Fibroblast of lung (primary cell): Measurements from ENCODE around the gene PGAM1. TPM values are rescaled to one million over a fixed set of nuclear protein-coding genes. Genes with fewer than 3 reads are reported as not detected.

Experiments used
- DNase-seq, 2 donors: peaks; one replicate each; pipeline versions ENCODE4 v3.0.0 to v3.0.0-alpha.2; 2010; ENCODE audit warnings: low read depth in 2 of 2
- H2AFZ ChIP-seq: 2 replicates; pipeline ENCODE4 v1.5.1; 2012; ENCODE audit warnings: low read length, control low read depth, inconsistent platforms
- H3K27ac ChIP-seq: 2 replicates; pipeline ENCODE4 v1.5.1; 2011; ENCODE audit warnings: low read length, control low read depth; ENCODE audit not compliant: insufficient read depth
- H3K27me3 ChIP-seq: 2 replicates; pipeline ENCODE4 v1.5.1; 2011; ENCODE audit warnings: mild to moderate bottlenecking, low read length; ENCODE audit not compliant: control insufficient read depth, insufficient read depth
- H3K36me3 ChIP-seq: 2 replicates; pipeline ENCODE4 v1.5.1; 2011; ENCODE audit warnings: low read length; ENCODE audit not compliant: control insufficient read depth, insufficient read depth
- H3K4me1 ChIP-seq: 2 replicates; pipeline ENCODE4 v1.5.1; 2011; ENCODE audit warnings: low read length; ENCODE audit not compliant: control insufficient read depth, insufficient read depth; ENCODE audit errors: extremely low read depth
- H3K4me2 ChIP-seq: 2 replicates; pipeline ENCODE4 v1.5.1; 2011; ENCODE audit warnings: low read length, control low read depth; ENCODE audit not compliant: insufficient read depth; ENCODE audit errors: extremely low read depth
- H3K4me3 ChIP-seq, 4 experiments: fragments of 200-600 bp in 1 of 4; sonication (generic) in 1 of 4; replicated peaks in 1 of 4; 2 replicates each; pipeline ENCODE4 v1.5.1; 2011 to 2016; ENCODE audit warnings: low read length in 4 of 4, low read depth in 3 of 4, mild to moderate bottlenecking in 3 of 4, control low read depth in 2 of 4, inconsistent platforms in 1 of 4, mixed read lengths in 1 of 4; ENCODE audit not compliant: insufficient read depth in 1 of 4; ENCODE audit errors: control extremely low read depth in 1 of 4
- H3K79me2 ChIP-seq: 2 replicates; pipeline ENCODE4 v1.5.1; 2012; ENCODE audit warnings: mild to moderate bottlenecking, low read length, inconsistent platforms; ENCODE audit not compliant: control insufficient read depth, insufficient read depth
- H3K9ac ChIP-seq: 2 replicates; pipeline ENCODE4 v1.5.1; 2011; ENCODE audit warnings: mild to moderate bottlenecking, low read length, control low read depth; ENCODE audit not compliant: insufficient read depth
- H3K9me3 ChIP-seq: 2 replicates; pipeline ENCODE4 v1.5.1; 2012; ENCODE audit warnings: low read depth, low read length; ENCODE audit not compliant: control insufficient read depth, insufficient read depth
- H4K20me1 ChIP-seq: 2 replicates; pipeline ENCODE4 v1.5.1; 2011; ENCODE audit warnings: low read length; ENCODE audit not compliant: control insufficient read depth, insufficient read depth; ENCODE audit errors: extremely low read depth
- EZH2 ChIP-seq: IDR thresholded peaks from 2 replicates; pipeline ENCODE4 v1.5.1; 2012; ENCODE audit warnings: low read length, control low read depth, mild to moderate bottlenecking; ENCODE audit errors: missing control alignments
- polyA minus RNA-seq: library from RNA; depleted of rRNA, polyadenylated mRNA; stranded (reverse); fragments of >200 nt; gene quantifications from 2 replicates; pipeline ENCODE4 v1.2.3, GENCODE V29; 2011; ENCODE audit warnings: low replicate concordance
- polyA plus RNA-seq, 2 donors: library from polyadenylated mRNA; depleted of rRNA in 1 of 2; stranded (reverse) in 1 of 2; unstranded in 1 of 2; fragments of >200 nt; gene quantifications; 2 replicates each; pipeline ENCODE4 v1.2.1, GENCODE V29; 2011 to 2012; ENCODE audit warnings: missing spikeins in 1 of 2
- total RNA-seq: library from RNA; depleted of rRNA; stranded (reverse); fragments of >200 nt; gene quantifications from 2 replicates; pipeline ENCODE4 v1.2.1, GENCODE V29; 2014
- TF ChIP-seq, protein P1 (sequence below), 2 donors: IDR thresholded peaks in 1 of 2; conservative IDR thresholded peaks in 1 of 2; 1 replicate in 1 of 2; 2 replicates in 1 of 2; pipeline ENCODE4 v1.5.1; 2011 to 2012; ENCODE audit warnings: low read length in 2 of 2, control low read depth in 1 of 2, inconsistent platforms in 1 of 2, low read depth in 1 of 2, mild to moderate bottlenecking in 1 of 2

Gene PGAM1
- total RNA-seq (165 and 209 TPM in 2 replicates), polyA plus RNA-seq (498 and 510 TPM in 2 replicates), polyA minus RNA-seq (451 and 453 TPM in 2 replicates)
- polyA plus RNA-seq (2012), result 484 and 528 TPM in 2 replicates

DNA sequence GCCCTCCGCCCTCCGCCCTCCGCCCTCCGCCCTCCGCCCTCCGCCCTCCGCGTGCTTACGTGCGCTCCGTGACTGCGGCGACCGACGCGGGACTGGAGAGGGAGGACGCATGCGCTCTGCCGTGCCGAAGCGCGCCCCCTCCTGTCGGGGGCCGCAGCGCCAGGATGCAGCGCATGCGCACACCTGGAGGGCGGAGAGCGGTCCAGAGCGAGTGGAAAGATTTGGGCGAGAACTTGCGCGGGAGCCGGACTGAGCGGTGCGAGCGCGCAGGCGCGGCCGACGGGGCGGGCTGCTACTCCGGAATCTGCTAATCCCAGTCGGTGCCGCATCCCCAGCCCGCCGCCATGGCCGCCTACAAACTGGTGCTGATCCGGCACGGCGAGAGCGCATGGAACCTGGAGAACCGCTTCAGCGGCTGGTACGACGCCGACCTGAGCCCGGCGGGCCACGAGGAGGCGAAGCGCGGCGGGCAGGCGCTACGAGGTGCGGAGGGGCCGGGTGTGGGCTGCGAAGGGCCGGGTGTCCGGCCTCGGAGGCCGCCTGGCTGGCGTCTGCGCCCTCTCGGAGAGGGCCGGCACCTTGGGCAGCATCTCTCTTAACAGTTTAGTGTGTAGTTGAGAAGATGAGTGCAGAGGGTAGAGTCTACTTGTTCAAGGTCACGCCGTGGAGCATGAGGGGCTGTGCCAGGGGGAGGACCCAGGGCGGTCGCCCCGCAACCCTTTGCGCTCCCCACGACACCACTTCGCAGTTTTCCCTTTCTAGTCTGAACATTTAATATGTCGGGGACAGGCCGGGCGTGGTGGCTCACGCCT, at the start of gene PGAM1:
PGAM1 (plus strand) TSS at position 228 of the 812 bp plus-strand sequence; CDS start at position 345, 117 bp downstream.
- peaks cover 14% of the 10 kb centered on the region for H3K4me1 ChIP-seq
- peak within 1 kb of the TSS; percentile 99 for H3K4me2 ChIP-seq
- no peaks in the 10 kb centered on the region for H3K9me3 ChIP-seq
- peak within 1 kb of the TSS; percentile 82 for H3K9ac ChIP-seq
- H3K79me2 ChIP-seq, result peaks cover 45% of the 10 kb centered on the region
- H3K4me3 ChIP-seq, result peak within 1 kb of the TSS; percentile 73 to 93 (median 82)
- H3K27me3 ChIP-seq, result no peaks in the 10 kb centered on the region
- no peak for TF ChIP-seq EZH2
- TF ChIP-seq, protein P1, sequence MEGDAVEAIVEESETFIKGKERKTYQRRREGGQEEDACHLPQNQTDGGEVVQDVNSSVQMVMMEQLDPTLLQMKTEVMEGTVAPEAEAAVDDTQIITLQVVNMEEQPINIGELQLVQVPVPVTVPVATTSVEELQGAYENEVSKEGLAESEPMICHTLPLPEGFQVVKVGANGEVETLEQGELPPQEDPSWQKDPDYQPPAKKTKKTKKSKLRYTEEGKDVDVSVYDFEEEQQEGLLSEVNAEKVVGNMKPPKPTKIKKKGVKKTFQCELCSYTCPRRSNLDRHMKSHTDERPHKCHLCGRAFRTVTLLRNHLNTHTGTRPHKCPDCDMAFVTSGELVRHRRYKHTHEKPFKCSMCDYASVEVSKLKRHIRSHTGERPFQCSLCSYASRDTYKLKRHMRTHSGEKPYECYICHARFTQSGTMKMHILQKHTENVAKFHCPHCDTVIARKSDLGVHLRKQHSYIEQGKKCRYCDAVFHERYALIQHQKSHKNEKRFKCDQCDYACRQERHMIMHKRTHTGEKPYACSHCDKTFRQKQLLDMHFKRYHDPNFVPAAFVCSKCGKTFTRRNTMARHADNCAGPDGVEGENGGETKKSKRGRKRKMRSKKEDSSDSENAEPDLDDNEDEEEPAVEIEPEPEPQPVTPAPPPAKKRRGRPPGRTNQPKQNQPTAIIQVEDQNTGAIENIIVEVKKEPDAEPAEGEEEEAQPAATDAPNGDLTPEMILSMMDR (conservative IDR thresholded peaks at IDR 0.05 in 1 of 2, IDR thresholded peaks at IDR 0.05 in 1 of 2; ENCODE audit: low read depth in 1 of 2, low read length in 2 of 2), result peak; percentile 51 to 53
- peak; percentile 91 to 96 for DNase-seq
- H4K20me1 ChIP-seq, result no peaks in the 10 kb centered on the region
- H2AFZ ChIP-seq, result peak within 1 kb of the TSS; percentile 66
- peaks cover 10% of the 10 kb centered on the region for H3K36me3 ChIP-seq
- H3K27ac ChIP-seq, result peak within 1 kb of the TSS; percentile 85

DNA sequence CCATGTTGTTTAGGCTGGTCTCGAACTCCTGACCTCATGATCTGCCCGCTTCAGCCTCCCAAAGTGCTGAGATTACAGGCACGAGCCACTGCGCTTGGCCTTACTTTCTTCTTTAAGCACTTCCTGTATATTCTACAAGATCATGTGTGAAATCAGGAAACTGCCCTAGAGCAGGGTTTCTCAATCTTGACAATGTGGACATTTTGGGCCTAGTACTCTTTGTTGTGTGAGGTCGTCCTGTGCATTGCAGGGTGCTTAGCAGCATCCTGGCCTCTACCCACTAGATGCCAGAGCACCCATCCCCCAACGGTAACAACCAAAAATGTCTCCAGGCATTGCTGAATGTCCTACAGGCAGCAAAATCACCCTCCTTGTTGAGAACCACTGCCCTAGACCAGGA, 49.6 kb upstream of the PGAM1 start:
- no peaks in the 10 kb centered on the region for H3K9me3 ChIP-seq
- H3K4me3 ChIP-seq, result no peak overlapping the region
- H3K4me1 ChIP-seq, result no peaks in the 10 kb centered on the region
- DNase-seq, result no peak
- H3K27ac ChIP-seq, result no peak overlapping the region
- no peak overlapping the region for H3K9ac ChIP-seq
- no peak overlapping the region for H3K4me2 ChIP-seq
- H3K79me2 ChIP-seq, result no peaks in the 10 kb centered on the region
- no peak overlapping the region for H2AFZ ChIP-seq
- H3K27me3 ChIP-seq, result no peaks in the 10 kb centered on the region
- TF ChIP-seq, protein P1 (conservative IDR thresholded peaks at IDR 0.05 in 1 of 2, IDR thresholded peaks at IDR 0.05 in 1 of 2; ENCODE audit: low read depth in 1 of 2, low read length in 2 of 2), result no peak
- TF ChIP-seq EZH2, result no peak
- peaks cover 16% of the 10 kb centered on the region for H3K36me3 ChIP-seq
- no peaks in the 10 kb centered on the region for H4K20me1 ChIP-seq

DNA sequence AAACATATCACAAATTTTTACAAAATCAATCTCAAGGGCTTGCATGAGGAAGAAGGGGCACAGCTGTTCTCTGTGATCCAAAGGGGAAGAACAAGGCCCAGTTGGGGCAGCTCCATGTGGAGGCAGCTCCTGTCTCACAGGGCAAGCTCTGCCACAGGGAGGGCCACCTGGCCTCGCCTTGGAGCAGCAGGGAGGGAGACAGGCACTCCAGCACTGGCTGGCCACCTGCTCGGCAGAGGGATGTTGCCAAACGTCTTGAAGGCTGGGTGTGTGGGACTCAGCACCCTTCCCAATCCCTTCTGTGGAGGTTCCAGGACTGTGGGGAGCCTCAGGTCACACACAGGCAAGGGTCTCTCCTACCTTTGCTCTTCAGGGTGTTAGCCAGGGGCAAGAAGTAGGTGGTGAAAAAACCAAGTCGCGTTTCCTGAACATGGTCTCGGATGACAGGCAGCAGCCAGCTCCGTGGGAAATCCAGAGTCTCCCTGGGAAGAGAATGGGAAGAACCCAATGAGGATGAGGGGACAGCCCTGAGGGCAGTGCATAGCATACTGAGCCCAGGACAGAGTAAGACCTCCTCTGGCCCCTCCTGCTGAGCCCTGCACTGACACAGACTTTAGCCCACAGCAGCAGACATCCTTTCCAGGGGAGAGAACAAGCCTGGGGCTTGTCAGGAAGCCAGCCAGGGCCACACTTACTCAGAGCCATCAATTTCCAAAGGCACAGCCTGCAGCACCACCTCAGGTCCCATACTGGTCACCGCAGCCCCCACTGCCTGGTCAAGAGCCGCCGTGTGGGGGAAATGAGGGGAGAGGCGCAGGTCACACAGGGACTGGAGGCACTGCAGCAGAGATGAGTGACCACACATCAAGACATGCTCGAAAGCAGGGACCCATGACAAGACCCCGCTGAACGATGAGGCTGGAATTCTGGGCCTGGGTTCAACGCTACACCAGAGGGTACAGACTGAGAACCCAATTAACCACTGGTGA, 46.8 kb upstream of the PGAM1 start:
- Histone ChIP-seq H4K20me1 (no peaks in the 10 kb centered on the region), H3K4me1 (no peaks in the 10 kb centered on the region), H3K79me2 (no peaks in the 10 kb centered on the region), H3K4me2 (no peak overlapping the region), H2AFZ (no peak overlapping the region), H3K27me3 (no peaks in the 10 kb centered on the region), H3K36me3 (peaks cover 7% of the 10 kb centered on the region), H3K4me3 (no peak overlapping the region), H3K27ac (no peak overlapping the region), H3K9ac (no peak overlapping the region), H3K9me3 (no peaks in the 10 kb centered on the region)
- no peak for TF ChIP-seq EZH2
- TF ChIP-seq, protein P1 (conservative IDR thresholded peaks at IDR 0.05 in 1 of 2, IDR thresholded peaks at IDR 0.05 in 1 of 2; ENCODE audit: low read depth in 1 of 2, low read length in 2 of 2), result no peak
- DNase-seq, result no peak
